Stimulated activated naive CD8-positive, alpha-beta T cell treated with anti-CD3 and anti-CD28 coated beads, Interleukin-15, amount 100 ng/mL, for 72 hours (primary cell): ENCODE data around the gene RGS7.

Source experiments
- ATAC-seq: fragments of 150-1000 bp; cut with Tn5 transposase; 2 replicates; pipeline ENCODE4 v1.10.0; 2021; ENCODE audit warnings: mild to moderate bottlenecking, moderate library complexity
- DNase-seq, 2 donors: peaks; one replicate each; pipeline ENCODE4 v3.0.0; 2021 to 2022
- H3K27ac Mint-ChIP-seq, 2 donors: one replicate each; pipeline ENCODE4 v1.8.0; 2022; ENCODE audit warnings: mild to moderate bottlenecking in 2 of 2, mixed read lengths in 2 of 2, moderate library complexity in 2 of 2
- H3K27me3 Mint-ChIP-seq: one replicate; pipeline ENCODE4 v1.8.0; 2022; ENCODE audit warnings: mixed read lengths
- H3K4me1 Mint-ChIP-seq: one replicate; pipeline ENCODE4 v1.8.0; 2022; ENCODE audit warnings: mild to moderate bottlenecking, mixed read lengths
- H3K4me3 Mint-ChIP-seq, 2 donors: one replicate each; pipeline ENCODE4 v1.8.0; 2022; ENCODE audit warnings: mild to moderate bottlenecking in 2 of 2, mixed read lengths in 2 of 2, moderate library complexity in 1 of 2
- H3K9me3 Mint-ChIP-seq, 2 donors: one replicate each; pipeline ENCODE4 v1.8.0; 2022; ENCODE audit warnings: mixed read lengths in 2 of 2

Gene RGS7

GRCh38 chr1:241355311-241356010 lies 1.5 kb downstream of the RGS7 start:
- DNase-seq (no peak), ATAC-seq (no peak)
- Mint-ChIP-seq H3K9me3 (no peaks in the 10 kb centered on the region), H3K4me1 (no peaks in the 10 kb centered on the region), H3K27me3 (peaks cover 62% of the 10 kb centered on the region), H3K27ac (no peak overlapping the region), H3K4me3 (no peak overlapping the region)

DNA sequence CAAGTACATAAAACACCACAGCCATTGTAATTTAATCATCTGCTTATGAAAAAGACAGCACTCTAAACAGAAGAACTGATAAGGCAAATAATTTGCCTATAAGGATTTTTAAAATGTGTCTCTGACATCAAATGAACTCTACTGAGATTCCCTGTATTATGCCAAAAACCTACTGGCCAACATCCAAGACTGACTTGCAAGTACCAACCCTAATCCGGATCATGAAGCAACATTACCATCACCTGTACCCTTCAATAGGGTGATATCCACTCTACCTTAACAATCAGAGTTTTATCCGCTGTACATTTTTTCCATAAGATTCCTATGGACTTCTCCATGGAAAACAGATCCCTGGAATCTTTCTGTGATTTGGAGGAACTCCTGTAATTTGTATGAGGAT lies 4.6 kb downstream of the RGS7 start:
- DNase-seq = no peak
- H3K27ac Mint-ChIP-seq = no peak overlapping the region
- H3K4me1 Mint-ChIP-seq = no peaks in the 10 kb centered on the region

GRCh38 chr1:241351841-241352240 lies 5.2 kb downstream of the RGS7 start:
- no peak for DNase-seq
- no peaks in the 10 kb centered on the region for H3K9me3 Mint-ChIP-seq
- H3K27me3 Mint-ChIP-seq = peaks cover 40% of the 10 kb centered on the region
- no peaks in the 10 kb centered on the region for H3K4me1 Mint-ChIP-seq
- no peak overlapping the region for H3K27ac Mint-ChIP-seq
- no peak overlapping the region for H3K4me3 Mint-ChIP-seq
- no peak for ATAC-seq

More for the DNA sequence above, 4.6 kb downstream of the RGS7 start:
- peaks cover 40% of the 10 kb centered on the region for H3K27me3 Mint-ChIP-seq
- H3K9me3 Mint-ChIP-seq = no peaks in the 10 kb centered on the region
- ATAC-seq = no peak
- H3K4me3 Mint-ChIP-seq = no peak overlapping the region

DNA sequence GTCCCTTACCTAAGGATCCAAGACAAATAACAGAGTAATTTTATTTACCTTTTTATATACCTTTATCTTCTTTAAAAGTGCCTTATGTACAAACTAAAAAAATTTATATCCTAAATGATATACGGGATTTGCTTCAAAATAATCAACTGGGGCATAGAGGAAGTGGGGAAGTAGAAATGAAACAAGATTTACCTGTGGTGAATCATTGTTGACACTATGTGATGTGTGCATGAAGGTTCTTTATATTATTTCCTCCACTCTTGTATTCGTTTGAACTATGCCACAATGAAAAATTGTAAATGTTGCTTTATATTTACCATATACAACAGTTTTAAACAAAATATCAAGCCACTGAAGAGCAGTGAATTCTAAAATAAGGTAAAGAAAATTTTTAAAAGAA lies 13.0 kb downstream of the RGS7 start:
- no peak for DNase-seq
- Mint-ChIP-seq H3K27ac (no peak overlapping the region), H3K4me1 (no peaks in the 10 kb centered on the region), H3K9me3 (peaks cover 0 to 4% of the 10 kb centered on the region in 2 donors), H3K27me3 (no peaks in the 10 kb centered on the region), H3K4me3 (no peak overlapping the region)
- ATAC-seq = no peak

DNA sequence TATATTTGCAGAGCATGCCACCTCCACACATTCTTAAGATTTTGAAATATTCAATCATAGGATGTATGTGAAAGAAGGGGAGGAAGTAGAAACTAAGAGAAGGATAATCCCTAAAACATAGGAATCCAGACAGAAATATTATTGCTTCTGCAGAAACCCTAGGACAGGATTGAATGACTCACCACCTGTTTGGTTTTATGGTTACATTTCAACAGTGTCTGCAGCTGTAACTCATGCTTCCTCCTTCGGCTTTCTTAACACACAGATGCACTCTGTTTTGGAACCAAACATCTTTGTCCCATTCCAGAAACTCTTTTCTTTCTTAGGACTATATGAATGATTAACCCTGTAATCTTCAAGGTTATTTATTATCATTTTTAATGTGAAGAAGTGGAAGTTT lies 20.7 kb downstream of the RGS7 start:
- no peak for ATAC-seq
- DNase-seq = no peak
- Mint-ChIP-seq H3K27me3 (no peaks in the 10 kb centered on the region), H3K4me1 (no peaks in the 10 kb centered on the region), H3K9me3 (no peaks in the 10 kb centered on the region), H3K4me3 (no peak overlapping the region), H3K27ac (no peak overlapping the region)

DNA sequence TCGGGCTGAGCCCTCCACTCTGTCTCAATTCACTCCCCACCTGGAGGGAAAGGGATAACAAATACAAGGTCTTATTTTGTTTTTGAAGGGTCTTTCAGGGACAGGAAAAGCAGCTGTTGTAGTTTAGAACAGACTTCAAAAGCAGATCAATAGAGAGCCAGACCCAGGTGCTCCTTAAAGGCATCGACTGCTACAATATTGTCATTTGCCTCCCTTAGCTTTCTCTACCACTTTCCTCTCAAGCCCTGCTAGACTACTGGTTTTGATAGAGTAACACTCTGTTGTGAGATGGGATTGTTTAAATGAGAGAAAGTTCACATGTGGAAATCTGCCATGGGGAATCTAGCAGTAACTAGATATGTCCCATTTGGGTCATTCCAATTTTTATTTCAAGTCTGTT lies 24.0 kb downstream of the RGS7 start:
- Mint-ChIP-seq H3K4me1 (no peaks in the 10 kb centered on the region), H3K27ac (no peak overlapping the region), H3K27me3 (no peaks in the 10 kb centered on the region), H3K4me3 (no peak overlapping the region), H3K9me3 (no peaks in the 10 kb centered on the region)
- ATAC-seq (no peak), DNase-seq (no peak)

GRCh38 chr1:241332037-241332409 lies 25.0 kb downstream of the RGS7 start:
- DNase-seq (no peak), ATAC-seq (no peak)
- Mint-ChIP-seq H3K4me3 (no peak overlapping the region), H3K4me1 (no peaks in the 10 kb centered on the region), H3K9me3 (no peaks in the 10 kb centered on the region), H3K27me3 (no peaks in the 10 kb centered on the region), H3K27ac (no peak overlapping the region)

- ATAC-seq (no peak), DNase-seq (no peak)
- Mint-ChIP-seq H3K9me3 (peaks cover 0 to 4% of the 10 kb centered on the region in 2 donors), H3K4me3 (no peak overlapping the region), H3K27ac (no peak overlapping the region), H3K4me1 (no peaks in the 10 kb centered on the region), H3K27me3 (no peaks in the 10 kb centered on the region)
Measured at GRCh38 chr1:241331328-241332036, 25.5 kb downstream of the RGS7 start.

DNA sequence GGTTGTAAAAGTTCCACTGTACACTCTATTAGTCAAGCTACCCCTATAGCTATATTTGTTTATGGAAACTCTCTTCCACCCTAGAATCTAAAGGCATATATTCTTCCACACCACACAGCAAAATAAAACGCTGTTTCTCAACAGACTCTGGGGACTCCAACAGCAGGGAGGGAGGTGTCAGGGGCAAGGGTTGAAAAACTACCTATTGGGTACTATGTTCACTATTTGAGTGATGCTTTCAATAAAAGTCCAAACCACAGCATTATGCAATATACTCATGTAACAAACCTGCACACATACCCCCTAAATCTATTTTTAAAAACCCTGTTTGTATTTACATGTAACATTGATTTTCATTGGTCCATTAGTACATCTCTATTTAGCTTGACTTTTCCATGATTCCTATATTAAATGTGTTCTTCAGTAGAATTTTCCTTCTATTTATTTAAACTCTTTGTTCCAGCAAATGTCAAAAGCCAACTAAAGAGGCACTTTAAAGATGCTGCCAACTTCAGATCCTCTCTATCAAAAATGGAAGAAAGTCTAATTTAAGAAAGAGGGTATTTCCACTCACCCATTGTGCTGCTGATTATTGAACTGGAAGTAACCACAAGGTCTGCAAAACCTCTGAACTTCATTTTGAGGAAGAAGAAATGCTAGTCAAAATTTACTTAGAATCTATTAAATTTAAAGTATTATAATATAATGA lies 26.2 kb downstream of the RGS7 start:
- H3K27me3 Mint-ChIP-seq = no peaks in the 10 kb centered on the region
- H3K27ac Mint-ChIP-seq = no peak overlapping the region
- no peak overlapping the region for H3K4me3 Mint-ChIP-seq
- DNase-seq = no peak
- ATAC-seq = no peak
- H3K9me3 Mint-ChIP-seq = peaks cover 0 to 9% of the 10 kb centered on the region in 2 donors
- no peaks in the 10 kb centered on the region for H3K4me1 Mint-ChIP-seq

- no peaks in the 10 kb centered on the region for H3K27me3 Mint-ChIP-seq
- no peak for ATAC-seq
- DNase-seq = no peak
- H3K9me3 Mint-ChIP-seq = peaks cover 0 to 9% of the 10 kb centered on the region in 2 donors
- no peak overlapping the region for H3K4me3 Mint-ChIP-seq
- H3K4me1 Mint-ChIP-seq = no peaks in the 10 kb centered on the region
- no peak overlapping the region for H3K27ac Mint-ChIP-seq
Measured at GRCh38 chr1:241325456-241325855, 31.5 kb downstream of the RGS7 start.

DNA sequence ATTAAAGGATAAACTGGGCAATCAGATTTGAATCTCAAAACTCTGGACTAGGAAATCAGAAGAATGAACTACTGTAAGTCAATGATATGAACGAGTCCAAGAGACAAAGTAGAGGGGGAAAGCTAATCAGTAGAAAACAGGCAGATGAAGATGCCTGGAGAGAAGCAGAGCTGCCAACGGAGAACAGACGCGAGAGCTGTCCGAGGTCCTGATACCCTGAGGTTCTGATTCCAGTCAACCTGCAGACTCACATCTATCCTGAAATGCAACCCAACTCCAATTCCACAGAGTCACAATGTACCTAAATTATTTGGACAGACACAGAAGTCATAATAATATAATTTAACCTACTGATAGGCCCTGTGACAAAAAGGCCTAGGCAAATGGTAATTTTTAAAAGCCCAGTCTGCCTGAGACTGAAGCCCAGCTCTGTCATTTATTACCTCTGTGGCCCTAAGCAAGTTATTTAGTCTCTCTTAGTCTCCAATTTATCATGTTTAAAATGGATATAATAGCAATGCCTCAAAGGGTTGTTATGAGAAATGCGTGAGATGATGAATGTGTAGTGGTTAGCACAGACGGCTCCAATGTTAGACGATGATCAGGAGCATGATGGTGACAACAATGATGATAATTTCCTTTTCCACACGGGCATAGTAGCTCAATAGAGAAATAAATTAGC lies 33.4 kb downstream of the RGS7 start:
- Mint-ChIP-seq H3K4me3 (no peak overlapping the region), H3K27me3 (no peaks in the 10 kb centered on the region), H3K9me3 (peaks cover 6 to 9% of the 10 kb centered on the region in 2 donors), H3K27ac (no peak overlapping the region), H3K4me1 (no peaks in the 10 kb centered on the region)
- DNase-seq (no peak), ATAC-seq (no peak)

DNA sequence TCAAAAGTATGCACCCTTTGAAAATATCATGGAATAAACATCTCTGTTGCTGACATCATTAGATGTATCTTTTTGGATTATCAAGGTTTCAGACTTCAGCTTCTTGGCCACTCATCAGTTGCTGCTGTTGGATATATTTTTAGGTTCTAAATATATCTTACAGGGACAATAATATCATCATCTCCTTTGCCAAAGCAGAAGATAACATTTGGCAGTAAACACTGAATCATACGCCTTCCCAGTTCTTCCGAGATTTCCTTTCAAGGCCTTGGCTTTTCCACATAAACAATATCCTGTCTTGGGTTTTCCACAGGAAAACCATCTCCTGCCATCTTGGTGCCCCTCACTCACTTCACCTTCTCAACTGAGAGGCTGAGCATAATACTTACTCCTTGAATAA lies 39.3 kb downstream of the RGS7 start:
- DNase-seq = no peak
- H3K27me3 Mint-ChIP-seq = no peaks in the 10 kb centered on the region
- no peaks in the 10 kb centered on the region for H3K4me1 Mint-ChIP-seq
- H3K9me3 Mint-ChIP-seq = peaks cover 0 to 9% of the 10 kb centered on the region in 2 donors
- no peak for ATAC-seq
- H3K4me3 Mint-ChIP-seq = no peak overlapping the region
- no peak overlapping the region for H3K27ac Mint-ChIP-seq

DNA sequence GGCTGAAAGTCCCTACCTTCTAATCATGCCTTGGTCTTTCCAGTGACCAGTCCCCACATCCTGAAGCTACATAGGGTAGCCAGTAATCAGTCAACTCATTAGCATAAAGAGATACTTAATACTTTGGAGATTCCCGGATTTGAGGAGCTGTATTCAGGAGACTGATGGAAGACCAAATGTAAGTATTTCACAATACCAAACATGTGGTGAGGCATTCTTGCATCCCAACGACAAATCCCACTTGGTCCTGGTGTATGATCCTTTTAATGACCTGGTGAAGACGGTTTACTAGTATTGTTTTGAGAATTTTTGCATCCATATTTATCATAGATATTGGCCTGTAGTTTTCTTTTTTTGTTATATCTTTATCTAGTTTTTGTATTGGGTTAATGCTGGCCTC lies 40.6 kb downstream of the RGS7 start:
- ATAC-seq = no peak

GRCh38 chr1:241311056-241311746 lies 45.8 kb downstream of the RGS7 start:
- ATAC-seq = no peak
- H3K9me3 Mint-ChIP-seq = peaks cover 5 to 7% of the 10 kb centered on the region in 2 donors
- H3K4me1 Mint-ChIP-seq = no peaks in the 10 kb centered on the region
- DNase-seq = no peak
- no peak overlapping the region for H3K27ac Mint-ChIP-seq
- H3K4me3 Mint-ChIP-seq = no peak overlapping the region
- H3K27me3 Mint-ChIP-seq = no peaks in the 10 kb centered on the region

More for the DNA sequence above, 40.6 kb downstream of the RGS7 start:
- Mint-ChIP-seq H3K27ac (no peak overlapping the region), H3K27me3 (no peaks in the 10 kb centered on the region), H3K4me3 (no peak overlapping the region), H3K9me3 (peaks cover 0 to 13% of the 10 kb centered on the region in 2 donors), H3K4me1 (no peaks in the 10 kb centered on the region)
- no peak for DNase-seq

DNA sequence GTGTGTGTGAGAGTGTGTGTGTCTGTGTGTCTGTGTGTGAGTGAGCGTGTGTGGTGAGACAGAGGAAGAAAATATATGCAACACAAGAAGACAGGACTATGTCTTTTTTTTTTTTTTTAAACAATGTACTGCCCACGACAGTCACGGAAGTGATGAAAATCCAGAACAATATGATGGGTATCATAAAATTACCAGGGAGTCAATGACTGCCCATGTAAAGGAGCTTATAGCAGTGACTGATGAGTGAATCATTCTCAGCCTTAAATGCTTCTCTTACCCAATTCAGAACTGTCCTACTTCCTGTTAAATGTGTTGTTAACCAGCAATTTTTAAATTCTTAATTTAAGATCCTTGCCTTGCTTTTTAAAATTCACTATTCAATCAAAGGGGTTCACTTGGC lies 46.6 kb downstream of the RGS7 start:
- H3K4me1 Mint-ChIP-seq = no peaks in the 10 kb centered on the region
- ATAC-seq (no peak), DNase-seq (no peak)
- H3K9me3 Mint-ChIP-seq = peaks cover 5 to 7% of the 10 kb centered on the region in 2 donors
- no peaks in the 10 kb centered on the region for H3K27me3 Mint-ChIP-seq
- H3K4me3 Mint-ChIP-seq = no peak overlapping the region
- H3K27ac Mint-ChIP-seq = no peak overlapping the region
